NCI-H187 treated with DMSO at 0.1 percent for 48 hours (cell line): Measurements from ENCODE around the gene SEL1L.
"Not testable (repeated sequence)": the region's sequence is repeated elsewhere in the genome, so short reads cannot be mapped to it uniquely, and the experiment has no call there.

ENCODE experiments used
- DNase-seq: peaks from one replicate; lab custom pipeline; 2025; lab: John Stamatoyannopoulos, UW

Gene SEL1L

GRCh38 chr14:81474148-81474492, 59.5 kb downstream of the SEL1L start:
- no peak for DNase-seq

GRCh38 chr14:81473456-81474147, 60.1 kb downstream of the SEL1L start:
- no peak for DNase-seq

GRCh38 chr14:81472096-81472800, 61.4 kb downstream of the SEL1L start:
- DNase-seq: no peak

- no peak for DNase-seq
These were observed 62.6 kb downstream of the SEL1L start for GRCh38 chr14:81471062-81471461.

- DNase-seq: not testable (repeated sequence)
These were observed 63.2 kb downstream of the SEL1L start for GRCh38 chr14:81470557-81470826.

GRCh38 chr14:81466854-81467253, 66.8 kb downstream of the SEL1L start:
- DNase-seq: no peak

- DNase-seq: no peak
These were observed 68.0 kb downstream of the SEL1L start for GRCh38 chr14:81465507-81466228.

- DNase-seq: not testable (repeated sequence)
These were observed 68.7 kb downstream of the SEL1L start for GRCh38 chr14:81465003-81465392.

GRCh38 chr14:81464253-81465002, 69.2 kb downstream of the SEL1L start:
- peak; percentile 34 for DNase-seq

GRCh38 chr14:81462356-81462755, 71.3 kb downstream of the SEL1L start:
- DNase-seq: not testable (repeated sequence)

GRCh38 chr14:81459912-81460311, 73.7 kb downstream of the SEL1L start:
- no peak for DNase-seq

- no peak for DNase-seq
These were observed 75.3 kb downstream of the SEL1L start for GRCh38 chr14:81458352-81458751.

- no peak for DNase-seq
These were observed 78.3 kb downstream of the SEL1L start for GRCh38 chr14:81455390-81455789.

GRCh38 chr14:81454572-81455218, 79.0 kb downstream of the SEL1L start:
- no peak for DNase-seq

- DNase-seq: peak; percentile 46
These were observed 80.4 kb downstream of the SEL1L start for GRCh38 chr14:81453166-81453766.

GRCh38 chr14:81452341-81453133, 81.1 kb downstream of the SEL1L start:
- DNase-seq: peak; percentile 56

GRCh38 chr14:81450976-81451375, 82.7 kb downstream of the SEL1L start:
- no peak for DNase-seq

- DNase-seq: peak; percentile 82
These were observed 83.5 kb downstream of the SEL1L start for GRCh38 chr14:81450100-81450531.

GRCh38 chr14:81449576-81449975, 84.1 kb downstream of the SEL1L start:
- DNase-seq: no peak

- DNase-seq: no peak
These were observed 84.5 kb downstream of the SEL1L start for GRCh38 chr14:81449114-81449513.
